Measurements from ENCODE around the gene KIF26A. TPM values are rescaled to one million over a fixed set of nuclear protein-coding genes. Genes with fewer than 3 reads are reported as not detected.

KIF26A gene
- total RNA-seq, 4 donors from 2014 or later = 0.59 to 3.3 (median 1.5) TPM

- DNase-seq = no peak
- H3K4me3 ChIP-seq = no peak overlapping the region
- H3K9me3 ChIP-seq = no peaks in the 10 kb centered on the region
- no peaks in the 10 kb centered on the region for H3K4me1 ChIP-seq
- TF ChIP-seq POLR2A (IDR thresholded peaks at IDR 0.05) (no peak), CTCF (IDR thresholded peaks at IDR 0.05 in 4 of 5, conservative IDR thresholded peaks at IDR 0.05 in 1 of 5) (no peak)
- intact Hi-C loops (cut with DNase I; ENCODE audit: low total_unique reads) = no loop called here
- H3K27me3 ChIP-seq = peaks cover 0 to 9% (median 7%) of the 10 kb centered on the region in 3 donors
- no peaks in the 10 kb centered on the region for H3K36me3 ChIP-seq
- in situ Hi-C loops (cut with MboI; ENCODE audit: low sequenced_read_pairs in 4 of 4) = no loop called here
- no peak overlapping the region for H3K27ac ChIP-seq
- no peak for ATAC-seq
These were observed 54.5 kb downstream of the KIF26A start for GRCh38 chr14:104192883-104193245.

GRCh38 chr14:104194016-104194415 lies 55.6 kb downstream of the KIF26A start:
- no peaks in the 10 kb centered on the region for H3K4me1 ChIP-seq
- no peaks in the 10 kb centered on the region for H3K9me3 ChIP-seq
- no peak overlapping the region for H3K27ac ChIP-seq
- TF ChIP-seq POLR2A (IDR thresholded peaks at IDR 0.05) = no peak
- TF ChIP-seq CTCF (IDR thresholded peaks at IDR 0.05 in 4 of 5, conservative IDR thresholded peaks at IDR 0.05 in 1 of 5) = no peak
- ATAC-seq (no peak), DNase-seq (no peak)
- intact Hi-C loops (cut with DNase I; ENCODE audit: low total_unique reads) (no loop called here), in situ Hi-C loops (cut with MboI; ENCODE audit: low sequenced_read_pairs in 4 of 4) (no loop called here)
- H3K36me3 ChIP-seq = no peaks in the 10 kb centered on the region
- no peaks in the 10 kb centered on the region for H3K27me3 ChIP-seq
- H3K4me3 ChIP-seq = no peak overlapping the region

- Histone ChIP-seq H3K27ac (no peak overlapping the region), H3K36me3 (no peaks in the 10 kb centered on the region), H3K27me3 (no peaks in the 10 kb centered on the region), H3K4me3 (no peak overlapping the region), H3K9me3 (no peaks in the 10 kb centered on the region), H3K4me1 (no peaks in the 10 kb centered on the region)
- ATAC-seq (no peak), DNase-seq (no peak)
- intact Hi-C loops (cut with DNase I; ENCODE audit: low total_unique reads) (no loop called here), in situ Hi-C loops (cut with MboI; ENCODE audit: low sequenced_read_pairs in 4 of 4) (no loop called here)
- no peak for TF ChIP-seq POLR2A (IDR thresholded peaks at IDR 0.05)
- TF ChIP-seq CTCF (IDR thresholded peaks at IDR 0.05 in 4 of 5, conservative IDR thresholded peaks at IDR 0.05 in 1 of 5) = no peak
These were observed 56.3 kb downstream of the KIF26A start for GRCh38 chr14:104194716-104195115.

GRCh38 chr14:104195361-104195760 lies 57.0 kb downstream of the KIF26A start:
- Histone ChIP-seq H3K9me3 (no peaks in the 10 kb centered on the region), H3K36me3 (no peaks in the 10 kb centered on the region), H3K4me3 (no peak overlapping the region), H3K4me1 (no peaks in the 10 kb centered on the region), H3K27ac (no peak overlapping the region), H3K27me3 (no peaks in the 10 kb centered on the region)
- in situ Hi-C loops (cut with MboI; ENCODE audit: low sequenced_read_pairs in 4 of 4) (no loop called here), intact Hi-C loops (cut with DNase I; ENCODE audit: low total_unique reads) (no loop called here)
- DNase-seq = no peak
- TF ChIP-seq CTCF (IDR thresholded peaks at IDR 0.05 in 4 of 5, conservative IDR thresholded peaks at IDR 0.05 in 1 of 5) = no peak
- no peak for TF ChIP-seq POLR2A (IDR thresholded peaks at IDR 0.05)
- no peak for ATAC-seq

- in situ Hi-C loops (cut with MboI; ENCODE audit: low sequenced_read_pairs in 4 of 4) (no loop called here), intact Hi-C loops (cut with DNase I; ENCODE audit: low total_unique reads) (no loop called here)
- Histone ChIP-seq H3K27me3 (no peaks in the 10 kb centered on the region), H3K9me3 (no peaks in the 10 kb centered on the region), H3K36me3 (no peaks in the 10 kb centered on the region), H3K27ac (no peak overlapping the region), H3K4me1 (no peaks in the 10 kb centered on the region), H3K4me3 (no peak overlapping the region)
- no peak for DNase-seq
- ATAC-seq = no peak
- no peak for TF ChIP-seq POLR2A (IDR thresholded peaks at IDR 0.05)
- no peak for TF ChIP-seq CTCF (IDR thresholded peaks at IDR 0.05 in 4 of 5, conservative IDR thresholded peaks at IDR 0.05 in 1 of 5)
These were observed 57.5 kb downstream of the KIF26A start for GRCh38 chr14:104195878-104196277.
